Esophagus mucosa (tissue), 1 donor: Measurements from ENCODE around the gene PDS5B. TPM values are rescaled to one million over a fixed set of nuclear protein-coding genes. Genes with fewer than 3 reads are reported as not detected.
A peak's percentile ranks its signal among the peaks of the same experiment; 100 is the strongest.

Source experiments
- ATAC-seq: fragments of 200-7000 bp; cut with Tn5 transposase; one replicate; pipeline ENCODE4 v1.9.1; 2020
- total RNA-seq: library from RNA; stranded (reverse); gene quantifications from one replicate; pipeline ENCODE4 v1.2.4, GENCODE V29; 2023
- donor health status: DM: yes; HTN: yes; CAD: no.

The PDS5B gene
- total RNA-seq, 1 donor from 2014 or later: 14.3 TPM

DNA sequence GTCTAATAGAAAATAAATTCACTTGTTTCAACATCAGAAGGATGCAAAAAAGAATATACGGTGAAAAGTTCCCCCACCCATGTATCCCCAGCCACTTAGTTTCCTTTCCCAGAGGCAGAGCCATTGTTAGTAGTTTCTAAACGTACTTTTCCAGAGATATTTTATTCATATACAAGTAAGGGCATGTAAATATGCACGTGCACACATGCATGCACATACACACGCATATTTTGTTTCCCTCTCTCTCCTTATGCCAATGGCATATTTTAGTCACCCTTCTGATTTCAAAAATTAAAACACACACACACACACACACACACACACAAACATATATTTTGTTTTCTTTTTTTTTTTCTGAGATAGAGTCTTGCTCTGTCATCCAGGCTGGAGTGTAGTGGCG is 147.4 kb downstream of the PDS5B start:
- ATAC-seq: peak; percentile 43

DNA sequence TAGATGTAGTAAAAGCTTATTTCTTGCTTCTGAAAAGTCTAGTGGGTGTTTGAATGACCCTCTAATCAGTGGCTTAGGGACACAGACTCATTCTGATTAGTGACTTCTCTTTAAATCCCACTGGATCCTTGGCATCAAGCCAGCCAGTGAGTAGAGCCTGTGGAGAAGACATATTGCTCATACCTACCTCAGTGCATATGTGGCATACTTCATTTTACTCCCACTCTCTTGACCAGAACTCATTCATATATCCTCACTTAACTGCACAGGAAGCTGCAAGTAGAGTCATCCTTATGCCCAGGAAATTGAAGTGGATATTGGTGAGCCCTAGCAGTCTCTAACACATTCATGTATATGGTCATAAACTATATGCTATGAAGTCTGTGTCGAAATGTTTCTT is 148.3 kb downstream of the PDS5B start:
- no peak for ATAC-seq

DNA sequence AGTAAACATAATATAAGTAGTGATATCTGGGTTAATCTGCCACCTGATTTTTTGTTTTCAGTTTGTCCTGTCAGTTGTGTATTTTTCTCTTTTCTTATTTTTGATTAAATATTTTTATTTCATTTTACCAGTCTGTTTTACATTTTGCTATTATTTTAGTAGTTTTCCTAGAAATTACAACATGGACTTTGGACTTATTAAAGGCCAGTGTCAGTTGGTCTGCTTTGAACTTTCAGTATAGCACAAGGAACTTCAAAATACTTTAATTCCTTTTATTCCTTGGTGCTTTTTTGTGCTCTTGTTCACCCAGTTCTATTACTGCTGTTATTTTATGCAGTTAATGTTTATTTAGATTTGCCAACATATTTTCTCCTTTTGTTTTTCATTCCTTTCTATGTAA is 149.6 kb downstream of the PDS5B start:
- ATAC-seq: no peak

DNA sequence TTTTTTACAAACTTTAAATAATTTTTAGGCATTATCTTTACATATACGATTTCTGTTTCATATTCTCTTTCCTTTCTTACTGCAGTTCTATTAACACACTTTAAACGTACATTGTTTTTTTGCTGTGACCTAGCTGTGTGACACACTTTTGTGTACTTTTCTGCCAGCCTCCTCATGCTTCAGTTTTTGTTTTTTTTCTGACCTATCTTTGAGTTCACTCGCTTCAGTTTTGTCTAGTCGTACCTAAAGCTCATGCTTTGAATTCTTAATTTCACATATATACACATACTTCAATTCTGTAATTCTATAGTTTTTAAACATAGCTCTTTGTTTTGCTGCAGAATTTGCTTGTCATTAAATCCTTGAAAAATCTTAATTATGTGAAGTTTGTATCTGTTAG is 150.4 kb downstream of the PDS5B start:
- no peak for ATAC-seq

DNA sequence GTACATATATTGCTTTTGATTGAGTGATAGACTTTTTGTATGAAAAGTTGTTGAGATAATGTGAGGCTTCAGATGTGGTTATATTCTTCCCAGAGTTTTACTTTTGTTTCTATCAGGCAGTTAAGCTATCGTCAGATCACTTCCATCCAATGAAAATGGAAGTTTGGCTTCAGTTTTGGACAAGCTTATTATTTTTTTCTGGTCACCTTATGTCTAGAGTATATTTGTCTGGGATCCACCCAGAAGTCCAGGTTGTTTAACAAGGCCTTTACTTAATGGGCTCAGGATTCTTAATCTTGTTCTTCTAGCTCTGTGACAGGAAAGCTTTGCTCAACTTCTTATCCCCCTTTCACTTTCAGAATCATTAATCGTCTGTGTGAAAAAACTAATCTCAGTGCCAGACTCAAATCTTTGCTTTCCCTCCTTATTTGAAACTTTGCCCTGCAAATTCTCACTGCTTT is 150.9 kb downstream of the PDS5B start:
- ATAC-seq: peak; percentile 17

DNA sequence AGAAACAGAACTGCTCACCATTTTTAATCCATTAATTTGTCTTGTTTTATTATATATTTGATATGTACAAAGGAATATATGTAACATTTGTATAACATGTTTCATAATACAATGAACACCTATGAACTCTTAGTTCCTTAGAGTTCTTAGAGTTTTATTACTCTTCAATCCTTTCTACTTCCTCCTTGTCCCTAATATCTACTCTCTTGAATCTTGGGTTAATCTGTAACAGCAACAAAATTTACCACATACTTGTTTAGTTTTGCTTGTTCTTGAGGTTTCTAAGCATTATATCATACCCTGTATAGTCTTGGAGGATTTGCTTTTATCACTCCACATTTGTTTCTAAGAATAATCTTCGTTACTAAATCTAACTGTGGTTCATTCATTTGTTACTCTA is 151.4 kb downstream of the PDS5B start:
- no peak for ATAC-seq

DNA sequence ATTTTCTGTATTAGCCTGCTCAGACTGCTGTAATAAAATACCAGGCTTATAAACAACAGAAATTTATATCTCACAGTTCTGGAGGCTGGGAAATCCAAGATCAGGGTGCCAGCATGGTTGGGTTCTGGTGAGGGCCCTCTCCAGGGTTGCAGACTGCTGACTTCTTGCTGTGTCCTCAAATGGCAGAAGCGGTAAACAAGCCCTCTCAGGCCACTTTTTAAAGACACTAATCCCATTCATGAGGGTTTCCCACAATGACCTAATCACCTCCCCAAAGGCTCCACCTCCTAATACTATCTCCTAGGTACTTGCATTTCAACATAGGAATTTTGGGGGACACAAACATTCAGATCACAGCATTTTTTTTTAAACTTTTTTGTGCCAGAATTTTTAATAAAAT is 159.3 kb downstream of the PDS5B start:
- no peak for ATAC-seq

DNA sequence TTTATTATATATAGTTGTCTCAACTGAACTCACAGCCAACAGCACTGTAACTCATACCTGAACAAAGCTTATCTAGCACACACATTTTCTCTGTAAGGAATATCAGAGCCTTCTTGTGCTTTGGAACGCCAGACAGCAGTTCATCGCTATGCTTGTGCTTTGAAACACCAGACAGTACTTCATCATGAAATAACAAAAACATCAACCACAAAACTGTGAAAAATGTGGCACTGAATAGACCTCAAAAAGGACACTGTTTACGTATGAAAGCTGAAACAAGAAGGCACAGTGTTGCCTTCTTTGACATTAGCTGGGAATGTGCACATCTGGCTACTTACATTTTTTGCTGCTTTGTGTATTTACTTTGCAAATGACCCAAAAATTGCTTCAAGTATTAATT is 160.2 kb downstream of the PDS5B start:
- no peak for ATAC-seq

DNA sequence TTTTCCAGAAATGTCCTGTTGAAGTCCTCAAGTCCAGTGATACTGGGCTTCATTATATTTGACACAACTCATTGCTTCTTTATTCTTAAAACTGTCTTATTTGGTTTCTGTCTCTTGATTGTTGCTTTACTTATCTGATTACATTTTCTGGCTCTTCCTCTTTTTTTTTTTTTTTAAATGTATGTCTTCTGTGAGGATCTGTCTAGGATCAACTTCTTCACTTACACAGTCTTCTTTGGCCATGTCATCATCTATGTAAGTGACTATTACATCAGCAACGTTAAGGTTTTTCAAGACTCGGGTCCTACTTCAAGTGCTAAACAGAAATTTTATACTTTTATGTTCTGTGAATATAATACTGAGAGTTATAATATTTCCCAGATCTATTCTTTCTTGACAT is 162.1 kb downstream of the PDS5B start:
- no peak for ATAC-seq

DNA sequence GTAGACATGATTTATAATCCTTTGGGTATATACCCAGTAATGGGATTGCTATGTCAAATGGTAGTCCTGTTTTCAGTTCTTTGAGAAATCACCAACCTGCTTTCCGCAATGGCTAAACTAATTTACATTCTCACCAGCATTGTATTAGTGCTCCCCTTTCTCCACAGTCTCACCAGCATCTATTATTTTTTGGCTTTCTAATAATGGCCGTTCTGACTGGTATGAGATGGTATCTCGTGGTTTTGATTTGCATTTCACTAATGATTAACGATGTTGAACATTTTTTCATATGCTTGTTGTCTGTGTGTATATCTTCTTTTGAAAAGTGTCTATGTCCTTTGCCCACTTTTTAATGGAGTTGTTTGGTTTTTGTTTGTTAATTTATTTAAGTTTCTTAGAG is 165.1 kb downstream of the PDS5B start:
- ATAC-seq: no peak

DNA sequence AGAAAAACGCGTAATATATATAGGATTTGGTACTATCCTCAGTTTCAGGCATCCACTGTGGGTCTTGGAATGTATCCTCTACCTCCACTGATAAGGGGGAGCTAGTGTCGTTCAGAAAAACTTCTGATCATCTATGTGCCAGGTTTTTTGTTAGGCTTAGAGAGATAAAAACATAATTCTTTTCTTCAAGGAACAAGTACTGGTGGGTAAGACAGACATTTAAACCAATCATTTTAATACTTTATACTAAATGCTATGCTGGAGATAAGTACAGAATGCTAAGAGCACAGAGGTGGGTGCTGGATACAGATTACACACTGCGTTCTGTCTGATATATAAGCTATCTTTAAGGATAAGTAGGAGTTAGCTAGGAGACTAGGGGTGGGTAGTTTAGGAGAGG is 166.1 kb downstream of the PDS5B start:
- ATAC-seq: no peak

DNA sequence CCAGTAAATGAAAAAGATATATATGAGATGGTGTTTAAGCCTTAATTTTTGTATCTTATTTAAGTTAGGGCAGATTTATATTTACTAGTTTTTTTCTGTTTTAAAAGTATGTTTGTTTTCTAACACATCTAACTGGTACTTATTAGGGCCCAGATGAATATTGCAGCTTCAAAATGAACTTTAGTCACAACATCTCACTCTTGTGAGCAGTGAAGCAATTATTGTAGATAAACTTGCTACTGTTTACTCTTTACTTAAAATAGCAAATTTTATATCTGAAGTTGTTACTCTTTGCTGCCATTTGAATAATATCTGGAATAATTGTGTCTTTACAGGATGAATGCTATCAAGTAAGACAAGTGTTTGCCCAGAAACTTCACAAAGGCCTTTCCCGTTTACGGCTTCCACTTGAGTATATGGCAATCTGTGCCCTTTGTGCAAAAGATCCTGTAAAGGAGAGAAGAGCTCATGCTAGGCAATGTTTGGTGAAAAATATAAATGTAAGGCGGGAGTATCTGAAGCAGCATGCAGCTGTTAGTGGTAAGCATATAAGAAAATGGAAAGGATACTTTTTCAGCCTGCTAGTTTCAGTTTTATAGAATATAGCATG is 166.8 kb downstream of the PDS5B start:
- ATAC-seq: no peak

DNA sequence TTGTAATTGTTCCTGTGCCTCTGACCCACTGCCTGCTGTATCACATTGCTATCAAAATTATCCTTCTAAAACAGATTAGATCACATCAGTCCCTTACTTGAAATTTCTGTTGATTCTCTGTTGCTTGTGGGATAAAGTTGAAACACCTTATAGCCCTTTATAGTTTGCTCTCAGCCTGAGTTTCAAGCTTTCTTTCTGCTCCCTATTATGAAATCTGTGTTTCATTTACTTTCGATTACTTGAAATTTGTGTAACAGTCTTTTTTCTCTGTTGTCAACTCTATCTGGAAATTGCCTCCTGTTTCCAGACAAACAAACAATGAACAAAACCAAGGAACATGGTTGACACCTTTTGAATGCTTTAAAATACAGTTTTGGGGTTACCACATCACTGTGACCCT is 167.9 kb downstream of the PDS5B start:
- no peak for ATAC-seq

DNA sequence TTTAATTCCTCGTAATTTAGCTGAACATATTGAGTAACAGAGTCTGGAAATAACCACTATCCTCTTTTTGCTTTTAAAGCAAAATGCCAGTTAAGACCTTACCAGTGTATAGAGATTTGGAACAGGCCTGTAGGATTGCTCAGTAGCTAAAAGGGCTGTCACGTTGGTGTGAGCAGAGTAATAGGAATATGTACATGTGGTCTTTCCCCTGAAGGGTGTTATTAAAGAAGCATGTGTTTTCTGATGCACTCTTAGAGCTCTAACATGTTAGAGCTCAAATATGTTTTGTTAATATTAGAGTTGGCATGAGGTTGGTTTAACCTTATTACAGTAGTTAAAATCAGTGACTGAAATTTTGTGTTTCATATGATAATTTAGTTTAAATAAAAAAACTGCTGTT is 172.9 kb downstream of the PDS5B start:
- no peak for ATAC-seq

DNA sequence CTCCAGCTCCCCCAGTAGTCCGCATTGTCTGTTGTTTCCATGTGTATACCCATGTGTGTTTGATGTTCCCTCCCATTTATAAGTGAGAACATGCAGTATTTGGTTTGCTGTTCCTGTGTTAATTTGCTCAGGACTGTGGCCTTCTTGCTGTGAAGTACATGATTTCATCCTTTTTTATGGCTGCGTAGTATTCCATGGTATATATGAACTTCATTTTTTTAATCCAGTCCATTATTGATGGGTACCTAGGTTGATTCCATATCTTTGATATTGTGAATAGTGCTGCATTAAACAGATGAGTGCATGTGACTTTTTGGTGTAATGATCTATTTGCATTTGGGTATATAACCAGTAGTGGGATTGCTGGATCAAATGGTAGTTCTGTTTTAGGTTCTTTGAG is 175.2 kb downstream of the PDS5B start:
- ATAC-seq: no peak

DNA sequence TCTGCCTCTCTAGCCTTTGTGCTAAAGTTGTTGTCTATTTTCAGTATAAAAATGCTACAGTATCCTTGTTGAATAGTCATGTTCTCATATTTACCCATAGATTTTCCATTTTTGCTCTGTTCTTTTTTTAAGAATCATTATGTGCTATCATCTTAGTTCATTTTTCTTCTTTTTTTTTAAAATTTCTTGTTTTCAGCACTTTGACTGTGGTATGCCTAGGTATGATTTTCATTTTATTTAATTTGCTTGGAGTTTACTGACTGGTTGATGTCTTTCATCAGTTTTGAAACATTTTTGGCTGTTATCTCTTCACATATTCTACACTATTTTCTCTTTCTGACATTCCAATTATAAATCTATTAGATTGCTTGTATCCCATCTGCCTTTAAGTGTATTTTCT is 192.9 kb downstream of the PDS5B start:
- ATAC-seq: no peak

DNA sequence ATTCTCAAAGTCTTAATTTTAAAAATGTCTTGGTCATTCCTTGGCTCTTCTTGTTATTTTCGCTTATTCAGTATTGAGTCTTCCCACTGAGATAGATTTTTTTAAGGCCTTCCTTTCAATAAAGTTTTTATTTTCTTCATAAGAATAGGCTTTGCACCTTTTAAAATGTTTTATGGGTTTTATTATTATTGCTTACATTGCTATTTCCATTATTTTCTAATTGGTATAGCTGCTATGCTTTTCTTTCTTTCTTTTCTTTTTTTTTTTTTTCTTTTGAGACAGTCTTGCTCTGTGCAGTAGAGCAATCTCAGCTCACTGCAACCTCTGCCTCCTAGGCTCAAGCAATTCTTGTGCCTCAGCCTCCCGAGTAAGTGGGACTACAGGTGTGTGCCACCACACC is 195.7 kb downstream of the PDS5B start:
- no peak for ATAC-seq

DNA sequence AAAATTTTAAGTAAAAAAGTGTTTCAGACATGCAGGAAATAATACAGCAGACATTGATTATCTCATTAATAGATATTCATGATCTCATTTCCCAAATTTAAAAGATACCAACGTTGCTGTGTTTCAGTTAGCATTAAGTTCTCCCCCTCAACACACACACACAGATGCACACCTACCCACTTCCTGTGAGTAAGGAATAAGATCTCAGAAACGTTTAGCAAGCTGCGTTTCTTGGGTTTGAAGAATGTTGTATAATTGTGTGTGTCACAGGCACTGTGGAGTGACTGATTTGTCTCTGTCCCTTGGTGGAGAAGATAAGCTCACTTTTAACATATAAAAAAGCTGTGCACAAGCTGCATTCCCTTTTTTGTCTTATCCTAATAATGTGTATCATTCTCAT is 196.8 kb downstream of the PDS5B start:
- no peak for ATAC-seq

DNA sequence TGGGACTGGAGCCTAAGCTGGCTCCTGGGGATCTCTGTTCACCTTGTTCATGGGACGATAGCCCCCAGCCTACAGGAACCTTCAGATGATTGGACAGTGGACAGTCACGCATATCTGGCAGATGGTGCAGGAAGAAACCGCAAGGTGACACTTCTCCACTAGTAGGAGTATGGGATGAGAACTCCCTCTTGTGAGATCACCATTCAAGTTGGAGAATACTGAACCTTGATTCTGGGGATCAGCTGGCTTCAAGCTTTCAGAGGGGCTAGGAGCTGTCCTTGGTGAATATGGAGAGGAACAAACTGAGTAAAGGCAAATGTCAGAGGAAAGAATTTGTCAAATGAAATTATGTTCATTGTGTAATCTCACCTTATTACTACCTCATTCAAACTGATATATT is 204.5 kb downstream of the PDS5B start:
- ATAC-seq: no peak

DNA sequence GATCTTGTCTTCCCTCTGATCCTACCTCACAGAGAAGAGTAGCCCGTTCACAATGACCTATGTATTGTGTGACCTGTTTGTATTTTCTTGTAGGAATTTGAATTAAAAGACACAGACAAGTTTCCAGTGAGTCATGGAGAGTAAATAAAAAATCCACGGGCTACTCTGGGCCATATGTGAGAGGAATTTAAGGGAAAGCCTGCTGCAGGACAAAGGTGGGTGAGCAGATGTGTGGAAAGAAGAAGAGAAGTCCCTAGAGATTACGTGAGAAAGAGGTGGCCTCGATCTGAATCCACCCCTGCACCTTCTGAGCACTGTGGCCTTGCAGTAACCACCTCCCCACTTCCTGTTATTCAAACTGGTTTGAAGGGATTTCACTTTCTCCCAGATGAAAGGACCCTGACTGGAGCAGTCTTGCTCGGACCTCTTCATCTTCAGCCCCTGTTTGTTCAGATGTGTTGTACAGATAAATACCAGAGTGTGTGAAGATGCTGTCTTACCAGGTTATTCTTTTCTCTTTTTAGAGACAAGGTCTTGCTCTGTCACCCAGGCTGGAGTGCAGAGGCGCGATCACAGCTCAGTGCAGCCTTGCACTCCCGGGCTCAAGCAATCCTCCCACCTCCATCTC is 205.4 kb downstream of the PDS5B start:
- no peak for ATAC-seq

DNA sequence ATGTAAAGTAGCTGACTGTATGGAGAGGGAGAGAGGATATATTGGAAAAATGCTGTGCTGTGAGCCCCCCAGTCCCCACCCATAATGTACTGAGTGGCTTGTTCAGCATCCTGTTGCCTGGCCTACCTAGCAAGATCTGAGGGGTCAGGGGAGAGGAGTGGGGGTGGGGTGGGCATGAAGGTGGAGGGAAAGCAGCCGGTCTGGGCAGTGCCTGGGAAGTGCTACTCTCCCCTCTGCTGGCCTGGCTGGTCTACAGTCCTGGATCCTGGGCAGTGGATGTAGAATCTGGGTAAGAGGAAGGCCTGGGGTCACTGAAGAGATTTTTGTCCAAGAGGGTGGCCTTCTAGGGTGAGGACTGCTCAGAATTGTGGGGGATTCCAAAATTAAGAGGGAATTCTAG is 210.5 kb downstream of the PDS5B start:
- ATAC-seq: no peak

DNA sequence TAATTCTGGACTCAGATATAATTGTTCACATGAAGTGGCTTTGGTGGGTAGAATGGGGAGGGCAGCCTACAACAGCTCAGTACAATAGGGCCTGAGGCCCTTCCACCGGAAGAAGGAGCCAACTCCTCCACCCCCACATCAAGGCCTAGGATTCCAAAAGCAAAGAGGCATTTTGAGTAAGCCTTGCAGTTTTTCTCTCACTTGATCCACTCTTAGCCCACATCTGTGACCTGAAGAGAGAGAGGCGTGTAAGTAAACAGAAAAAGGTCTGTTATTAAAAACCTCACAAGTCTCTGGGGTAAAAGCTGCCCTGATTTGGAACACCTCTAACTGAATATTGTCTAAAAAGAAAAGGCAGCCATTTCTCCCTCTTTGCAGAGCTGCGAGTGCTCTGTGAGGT is 215.9 kb downstream of the PDS5B start:
- ATAC-seq: no peak

DNA sequence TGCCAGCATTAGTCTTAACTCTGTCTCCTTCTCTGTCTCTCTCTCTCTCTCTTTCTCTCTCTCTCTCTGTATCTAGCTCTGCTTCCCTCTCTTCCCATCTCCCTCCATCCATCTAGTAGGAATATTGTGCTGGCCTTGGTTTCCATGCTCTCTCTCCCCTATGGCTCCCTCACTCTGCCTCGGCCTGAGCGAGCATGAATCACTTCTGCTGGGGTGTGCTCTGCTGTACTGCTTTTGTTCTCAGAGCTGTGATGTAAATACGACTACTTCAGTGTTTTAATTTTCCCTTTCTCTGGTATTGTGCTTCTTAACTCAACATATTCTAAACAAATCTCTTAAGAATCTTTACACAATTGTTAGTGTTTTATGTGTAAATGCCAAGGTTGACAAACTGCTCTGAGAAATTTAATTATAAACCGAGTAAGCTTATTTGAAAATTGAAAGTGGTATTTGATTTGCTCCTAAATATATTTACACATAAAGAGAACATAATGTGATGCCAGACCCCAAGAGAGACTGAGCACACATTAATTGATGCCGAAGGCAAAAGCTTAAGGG is 218.5 kb downstream of the PDS5B start:
- no peak for ATAC-seq

DNA sequence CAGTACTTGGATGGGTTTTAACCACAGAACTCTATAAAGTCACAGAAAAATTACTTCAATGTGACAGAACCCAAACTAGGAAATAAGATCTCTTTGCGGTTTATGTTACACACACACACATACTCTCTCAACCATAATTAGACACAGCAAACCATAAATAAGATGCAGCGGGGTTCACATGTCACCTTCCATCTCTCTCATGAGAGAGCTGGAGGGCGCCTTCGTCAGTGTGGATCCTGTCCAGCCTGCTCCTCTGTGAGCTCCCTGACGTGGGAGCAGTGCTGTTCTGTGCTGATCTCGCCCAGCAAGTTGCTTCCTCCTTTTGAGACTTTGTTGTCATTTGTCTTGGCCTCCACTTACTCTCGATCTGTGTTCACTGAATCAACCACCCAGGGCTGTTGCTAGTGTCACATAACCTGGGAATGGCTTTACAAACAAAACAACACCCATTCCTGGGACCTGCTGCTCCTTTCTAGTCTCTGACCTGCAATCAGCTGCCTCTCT is 225.1 kb downstream of the PDS5B start:
- ATAC-seq: peak; percentile 65
